B cell (primary cell): ENCODE results near the gene BST1. TPM values are rescaled to one million over a fixed set of nuclear protein-coding genes. Genes with fewer than 3 reads are reported as not detected.

Source experiments
- ATAC-seq: fragments of 200-7000 bp; cut with Tn5 transposase; one replicate; pipeline ENCODE4 v1.10.0; 2021; ENCODE audit warnings: low read depth, mild to moderate bottlenecking, moderate number of reproducible peaks, moderate library complexity
- CTCF ChIA-PET: fragments of 350-600 bp; sonication (Branson Sonifier 250); formaldehyde crosslinking; loops from one replicate; lab custom pipeline; 2021; ENCODE audit warnings: antibody characterized with exemption, inconsistent platforms; lab: Charles Lee
- POLR2A ChIA-PET: fragments of 350-600 bp; sonication (Branson Sonifier 250); formaldehyde crosslinking; loops from one replicate; lab custom pipeline; 2021; ENCODE audit warnings: antibody characterized with exemption; lab: Charles Lee
- DNase-seq: peaks from one replicate; pipeline ENCODE4 v3.0.0; 2013
- H2AFZ ChIP-seq: 2 replicates; pipeline ENCODE4 v1.6.1; 2012; ENCODE audit warnings: mild to moderate bottlenecking, low read depth, low read length; ENCODE audit not compliant: insufficient read depth, poor library complexity, severe bottlenecking
- H3K27ac ChIP-seq, 2 donors: 1 replicate in 1 of 2; 2 replicates in 1 of 2; pipeline ENCODE4 v1.5.1; 2012 to 2013; ENCODE audit warnings: low read length in 2 of 2, mild to moderate bottlenecking in 2 of 2, moderate library complexity in 1 of 2
- H3K27me3 ChIP-seq, 4 experiments: fragments of 200-600 bp in 1 of 4; sonication (generic) in 1 of 4; replicated peaks in 1 of 4; 1 replicate in 2 of 4; 2 replicates in 2 of 4; pipeline versions ENCODE4 v1.6.1 to v1.7.0; 2013 to 2016; ENCODE audit warnings: low read length in 3 of 4, mild to moderate bottlenecking in 2 of 4, mixed read lengths in 1 of 4, moderate library complexity in 1 of 4; ENCODE audit not compliant: insufficient read depth in 4 of 4, control insufficient read depth in 3 of 4; ENCODE audit errors: control extremely low read depth in 1 of 4
- H3K36me3 ChIP-seq, 2 experiments: replicated peaks in 1 of 2; 1 replicate in 1 of 2; 2 replicates in 1 of 2; pipeline versions ENCODE4 v1.6.1 to v1.7.1; 2013; ENCODE audit warnings: low read length in 1 of 2; ENCODE audit not compliant: insufficient read depth in 2 of 2, control insufficient read depth in 1 of 2; ENCODE audit errors: control extremely low read depth in 1 of 2, extremely low read depth in 1 of 2
- H3K4me1 ChIP-seq, 2 donors: fragments of 200-600 bp in 1 of 2; sonication (generic) in 1 of 2; 1 replicate in 1 of 2; 2 replicates in 1 of 2; pipeline versions ENCODE4 v1.5.1 to v1.6.1; 2013 to 2017; ENCODE audit warnings: low read length in 2 of 2; ENCODE audit not compliant: control insufficient read depth in 2 of 2, insufficient read depth in 2 of 2
- H3K4me2 ChIP-seq: replicated peaks from 2 replicates; pipeline ENCODE3; 2012; ENCODE audit warnings: mild to moderate bottlenecking, low read depth, low read length; ENCODE audit not compliant: poor library complexity, severe bottlenecking
- H3K4me3 ChIP-seq, 5 experiments: fragments of 200-600 bp in 1 of 5; sonication (generic) in 1 of 5; 1 replicate in 3 of 5; 2 replicates in 2 of 5; pipeline versions ENCODE4 v1.5.1 to v1.7.0; 2011 to 2016; ENCODE audit warnings: low read length in 4 of 5, mild to moderate bottlenecking in 4 of 5, low read depth in 2 of 5, control low read depth in 1 of 5, moderate library complexity in 1 of 5; ENCODE audit not compliant: insufficient read depth in 1 of 5; ENCODE audit errors: control extremely low read depth in 1 of 5, extremely low read depth in 1 of 5
- H3K79me2 ChIP-seq: fragments of 200-600 bp; sonication (generic); one replicate; pipeline ENCODE4 v1.6.0; 2016; ENCODE audit warnings: low read length; ENCODE audit not compliant: control insufficient read depth, insufficient read depth
- H3K9ac ChIP-seq: fragments of 200-600 bp; sonication (generic); 2 replicates; pipeline ENCODE4 v1.6.1; 2017; ENCODE audit warnings: mild to moderate bottlenecking, low read length, moderate library complexity
- H3K9me3 ChIP-seq, 3 donors: one replicate each; pipeline versions ENCODE4 v1.6.1 to v1.7.1; 2013; ENCODE audit warnings: low read length in 2 of 3; ENCODE audit not compliant: control insufficient read depth in 2 of 3, insufficient read depth in 1 of 3; ENCODE audit errors: control extremely low read depth in 1 of 3
- H4K20me1 ChIP-seq: 2 replicates; pipeline ENCODE4 v1.6.0; 2012; ENCODE audit warnings: mild to moderate bottlenecking, low read length; ENCODE audit not compliant: insufficient read depth, control insufficient read depth, poor library complexity, severe bottlenecking
- H3K27ac Mint-ChIP-seq: one replicate; pipeline ENCODE4 v1.8.0; 2021; ENCODE audit warnings: mixed read lengths
- H3K27me3 Mint-ChIP-seq: one replicate; pipeline ENCODE4 v1.8.0; 2021; ENCODE audit warnings: mixed read lengths
- H3K4me1 Mint-ChIP-seq: one replicate; pipeline ENCODE4 v1.8.0; 2021; ENCODE audit warnings: mixed read lengths
- H3K4me3 Mint-ChIP-seq: one replicate; pipeline ENCODE4 v1.8.0; 2021; ENCODE audit warnings: mixed read lengths
- H3K9me3 Mint-ChIP-seq: one replicate; pipeline ENCODE4 v1.8.0; 2022; ENCODE audit warnings: mixed read lengths; ENCODE audit not compliant: insufficient read depth
- EZH2 ChIP-seq: IDR thresholded peaks from 2 replicates; pipeline ENCODE4 v1.6.1; 2012; ENCODE audit warnings: borderline replicate concordance, low read depth, mild to moderate bottlenecking, moderate library complexity, low read length; ENCODE audit not compliant: insufficient read depth, poor library complexity, severe bottlenecking
- WGBS: methylation state at CpG from one replicate; pipeline ENCODE4 v1.1.5; 2013; ENCODE audit warnings: missing lambda C conversion rate; ENCODE audit not compliant: insufficient coverage; 5-methylcytosine and 5-hydroxymethylcytosine counted together
- intact Hi-C: fragments of 100-400 bp; cut with micrococcal nuclease; formaldehyde crosslinking; loops from one replicate; pipeline ENCODE4 v1.10.0; 2022
- polyA plus RNA-seq: library from polyadenylated mRNA; depleted of rRNA; stranded (reverse); fragments of >200 nt; gene quantifications from 2 replicates; pipeline ENCODE4 v1.2.3, GENCODE V29; 2012
- total RNA-seq, 2 donors: library from RNA; stranded (reverse); fragments of 120-200 nt in 1 of 2; gene quantifications; 1 replicate in 1 of 2; 2 replicates in 1 of 2; pipeline versions ENCODE4 v1.2.3 to v1.2.4, GENCODE V29; 2013 to 2022
- TF ChIP-seq, protein P1 (sequence below): fragments of 200-600 bp; IDR thresholded peaks from one replicate; pipeline ENCODE4 v1.8.0; 2022; ENCODE audit warnings: antibody characterized with exemption, mild to moderate bottlenecking

The BST1 gene
- total and polyA plus RNA-seq, 2 donors (not counting 1 experiment from before 2014, with no cell fraction given): 0.32 to 1.00 TPM

DNA sequence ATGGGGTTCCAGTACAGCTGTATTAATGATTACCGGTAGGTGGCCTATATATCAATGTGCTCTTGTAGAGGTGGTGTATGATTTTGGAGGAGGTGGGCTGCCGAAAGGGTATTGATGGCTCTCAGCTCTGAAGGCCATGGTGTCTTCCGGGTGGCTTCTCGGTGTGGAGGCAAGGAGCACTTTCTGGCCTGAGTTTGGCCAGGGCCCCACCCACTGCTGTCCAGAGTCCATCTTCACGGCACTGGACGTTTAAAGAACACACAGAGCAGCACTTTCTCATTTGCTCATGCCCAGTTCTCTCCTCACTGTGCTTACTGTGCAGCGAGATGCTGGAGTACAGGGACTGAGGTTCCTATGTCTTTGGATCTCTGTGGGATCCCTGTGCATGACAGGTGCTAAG lies 16.1 kb downstream of the BST1 start:
- Histone ChIP-seq H3K27ac (no peak overlapping the region), H3K4me1 (no peaks in the 10 kb centered on the region), H3K9me3 (no peaks in the 10 kb centered on the region), H3K27me3 (no peaks in the 10 kb centered on the region), H3K36me3 (no peaks in the 10 kb centered on the region), H3K79me2 (no peaks in the 10 kb centered on the region), H3K9ac (no peak overlapping the region), H4K20me1 (no peaks in the 10 kb centered on the region), H2AFZ (no peak overlapping the region), H3K4me2 (no peak overlapping the region), H3K4me3 (no peak overlapping the region)
- ATAC-seq (no peak), DNase-seq (no peak)
- H3K27me3 Mint-ChIP-seq: peaks cover 3% of the 10 kb centered on the region
- no peak overlapping the region for H3K27ac Mint-ChIP-seq
- 100% methylated on average over 5 of the region's 7 CpGs for WGBS
- CTCF ChIA-PET: no interaction called here
- no peak for TF ChIP-seq EZH2
- TF ChIP-seq, protein P1, sequence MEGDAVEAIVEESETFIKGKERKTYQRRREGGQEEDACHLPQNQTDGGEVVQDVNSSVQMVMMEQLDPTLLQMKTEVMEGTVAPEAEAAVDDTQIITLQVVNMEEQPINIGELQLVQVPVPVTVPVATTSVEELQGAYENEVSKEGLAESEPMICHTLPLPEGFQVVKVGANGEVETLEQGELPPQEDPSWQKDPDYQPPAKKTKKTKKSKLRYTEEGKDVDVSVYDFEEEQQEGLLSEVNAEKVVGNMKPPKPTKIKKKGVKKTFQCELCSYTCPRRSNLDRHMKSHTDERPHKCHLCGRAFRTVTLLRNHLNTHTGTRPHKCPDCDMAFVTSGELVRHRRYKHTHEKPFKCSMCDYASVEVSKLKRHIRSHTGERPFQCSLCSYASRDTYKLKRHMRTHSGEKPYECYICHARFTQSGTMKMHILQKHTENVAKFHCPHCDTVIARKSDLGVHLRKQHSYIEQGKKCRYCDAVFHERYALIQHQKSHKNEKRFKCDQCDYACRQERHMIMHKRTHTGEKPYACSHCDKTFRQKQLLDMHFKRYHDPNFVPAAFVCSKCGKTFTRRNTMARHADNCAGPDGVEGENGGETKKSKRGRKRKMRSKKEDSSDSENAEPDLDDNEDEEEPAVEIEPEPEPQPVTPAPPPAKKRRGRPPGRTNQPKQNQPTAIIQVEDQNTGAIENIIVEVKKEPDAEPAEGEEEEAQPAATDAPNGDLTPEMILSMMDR: no peak
- H3K4me3 Mint-ChIP-seq: no peak overlapping the region
- POLR2A ChIA-PET: no interaction called here
- H3K9me3 Mint-ChIP-seq: no peaks in the 10 kb centered on the region
- no peaks in the 10 kb centered on the region for H3K4me1 Mint-ChIP-seq
- intact Hi-C loops: no loop called here

DNA sequence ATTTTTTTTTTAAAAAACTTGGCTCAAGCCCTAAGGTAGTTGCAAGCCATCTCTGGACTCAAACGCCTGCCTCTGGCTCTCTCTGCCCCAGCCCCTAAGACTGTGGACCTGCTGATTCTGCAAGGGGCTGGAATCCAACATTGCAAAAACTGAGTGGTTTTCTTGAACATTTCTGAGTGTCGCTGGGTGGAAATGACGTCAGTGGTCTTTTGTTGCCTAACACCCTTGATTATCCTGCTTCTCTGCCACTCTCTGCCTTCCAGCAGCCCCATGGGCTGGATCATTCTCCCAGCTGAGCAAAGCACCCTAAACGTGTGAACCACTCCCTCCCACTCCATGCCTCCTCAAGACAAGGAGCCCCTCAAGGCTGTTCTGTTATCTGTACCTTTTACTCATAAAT lies 16.6 kb downstream of the BST1 start:
- ATAC-seq (no peak), DNase-seq (no peak)
- H3K4me1 ChIP-seq: no peaks in the 10 kb centered on the region
- Mint-ChIP-seq H3K4me3 (no peak overlapping the region), H3K27ac (no peak overlapping the region), H3K27me3 (peaks cover 3% of the 10 kb centered on the region), H3K4me1 (no peaks in the 10 kb centered on the region), H3K9me3 (no peaks in the 10 kb centered on the region)
- H3K36me3 ChIP-seq: no peaks in the 10 kb centered on the region
- no peak overlapping the region for H3K27ac ChIP-seq
- H3K9ac ChIP-seq: no peak overlapping the region
- WGBS: 88% methylated on average over 4 of the region's 4 CpGs
- no peaks in the 10 kb centered on the region for H3K9me3 ChIP-seq
- H4K20me1 ChIP-seq: no peaks in the 10 kb centered on the region
- CTCF ChIA-PET: interaction anchor here (1.2 kb wide), 1 partner anchor 237 kb away, joined by 4 read pairs; no protein-coding TSS in a partner anchor
- no peaks in the 10 kb centered on the region for H3K79me2 ChIP-seq
- no peak for TF ChIP-seq EZH2
- TF ChIP-seq, protein P1: no peak
- H3K4me3 ChIP-seq: no peak overlapping the region
- no peak overlapping the region for H3K4me2 ChIP-seq
- H2AFZ ChIP-seq: no peak overlapping the region
- intact Hi-C loops: no loop called here
- no peaks in the 10 kb centered on the region for H3K27me3 ChIP-seq
- POLR2A ChIA-PET: no interaction called here
